GM18502 (cell line): ENCODE measurements around the gene RABL6.
A peak's percentile ranks its signal among the peaks of the same experiment; 100 is the strongest.
"Not testable (repeated sequence)": the region's sequence is repeated elsewhere in the genome, so short reads cannot be mapped to it uniquely, and the experiment has no call there.

Experiments used
- ATAC-seq: cut with Tn5 transposase; IDR thresholded peaks from one replicate; pipeline ENCODE4 v1.9.1; 2021; ENCODE audit warnings: mild to moderate bottlenecking; ENCODE audit not compliant: unreplicated experiment, poor library complexity

The RABL6 gene

GRCh38 chr9:136833381-136834048 lies 25.8 kb downstream of the RABL6 start:
- ATAC-seq, result not testable (repeated sequence)

GRCh38 chr9:136835162-136835931 lies 27.6 kb downstream of the RABL6 start:
- ATAC-seq, result no peak

- ATAC-seq, result no peak
Measured at GRCh38 chr9:136835932-136836904, 28.5 kb downstream of the RABL6 start.

- ATAC-seq, result no peak
Measured at GRCh38 chr9:136837146-136837855, 29.6 kb downstream of the RABL6 start.

- not testable (repeated sequence) for ATAC-seq
Measured at GRCh38 chr9:136837856-136838277, 30.1 kb downstream of the RABL6 start.

- ATAC-seq, result no peak
Measured at GRCh38 chr9:136838314-136839228, 30.8 kb downstream of the RABL6 start.

GRCh38 chr9:136839229-136840139 lies 31.7 kb downstream of the RABL6 start:
- no peak for ATAC-seq

GRCh38 chr9:136840140-136840876 lies 32.6 kb downstream of the RABL6 start:
- ATAC-seq, result no peak

GRCh38 chr9:136840877-136841645 lies 33.3 kb downstream of the RABL6 start:
- ATAC-seq, result no peak

GRCh38 chr9:136841646-136842379 lies 34.1 kb downstream of the RABL6 start:
- not testable (repeated sequence) for ATAC-seq

- peak; percentile 67 for ATAC-seq
Measured at GRCh38 chr9:136842380-136842948, 34.7 kb downstream of the RABL6 start, which contains the start of gene AJM1. AJM1 (plus strand) TSS chr9:136842478; CDS start chr9:136844415, 1,937 bp downstream.

GRCh38 chr9:136843159-136843800 lies 35.5 kb downstream of the RABL6 start:
- not testable (repeated sequence) for ATAC-seq

- not testable (repeated sequence) for ATAC-seq
Measured at GRCh38 chr9:136843801-136844740, 36.3 kb downstream of the RABL6 start.
